Cardiac muscle cell (in vitro differentiated cells and primary cell): ENCODE results near the gene CTAGE9. TPM values are rescaled to one million over a fixed set of nuclear protein-coding genes. Genes with fewer than 3 reads are reported as not detected.
"Not testable (repeated sequence)": the region's sequence is repeated elsewhere in the genome, so short reads cannot be mapped to it uniquely, and the experiment has no call there.

Experiments
- DNase-seq, 2 donors: peaks; one replicate each; pipeline versions ENCODE4 v3.0.0 to v3.0.0-alpha.2; 2010 to 2017; ENCODE audit warnings: low read depth in 1 of 2, low spot score in 1 of 2
- H3K27ac ChIP-seq: fragments of 200-600 bp; sonication (generic); 2 replicates; pipeline ENCODE4 v1.5.1; 2016
- H3K27me3 ChIP-seq: fragments of 200-600 bp; sonication (generic); 2 replicates; pipeline ENCODE4 v1.6.0; 2016; ENCODE audit warnings: control low read depth
- H3K36me3 ChIP-seq: fragments of 200-600 bp; sonication (generic); 2 replicates; pipeline ENCODE4 v1.5.1; 2016; ENCODE audit warnings: control low read depth
- H3K4me1 ChIP-seq: fragments of 200-600 bp; sonication (generic); 2 replicates; pipeline ENCODE4 v1.8.1; 2017; ENCODE audit warnings: low read depth, mild to moderate bottlenecking, mixed run types
- H3K4me3 ChIP-seq: fragments of 200-600 bp; sonication (generic); 2 replicates; pipeline ENCODE4 v1.5.1; 2016; ENCODE audit warnings: mild to moderate bottlenecking
- H3K9me3 ChIP-seq: fragments of 200-600 bp; sonication (generic); 2 replicates; pipeline ENCODE4 v1.5.1; 2017; ENCODE audit warnings: low read depth, mild to moderate bottlenecking, control low read depth
- CTCF ChIP-seq: IDR thresholded peaks from 2 replicates; pipeline ENCODE4 v1.5.1; 2012; ENCODE audit warnings: low read depth, mild to moderate bottlenecking, low read length
- polyA plus RNA-seq: library from polyadenylated mRNA; unstranded; fragments of >200 nt; fragmentation: Nextera tagmentation; extraction: Ambion mirVana; gene quantifications from 2 replicates; pipeline ENCODE4 v1.2.1, GENCODE V29; 2016
- total RNA-seq: library from RNA; depleted of rRNA; stranded (reverse); fragments of >200 nt; gene quantifications from 2 replicates; pipeline ENCODE4 v1.2.3, GENCODE V29; 2016

CTAGE9 gene
- total and polyA plus RNA-seq, 2 experiments from 2014 or later = not detected

DNA sequence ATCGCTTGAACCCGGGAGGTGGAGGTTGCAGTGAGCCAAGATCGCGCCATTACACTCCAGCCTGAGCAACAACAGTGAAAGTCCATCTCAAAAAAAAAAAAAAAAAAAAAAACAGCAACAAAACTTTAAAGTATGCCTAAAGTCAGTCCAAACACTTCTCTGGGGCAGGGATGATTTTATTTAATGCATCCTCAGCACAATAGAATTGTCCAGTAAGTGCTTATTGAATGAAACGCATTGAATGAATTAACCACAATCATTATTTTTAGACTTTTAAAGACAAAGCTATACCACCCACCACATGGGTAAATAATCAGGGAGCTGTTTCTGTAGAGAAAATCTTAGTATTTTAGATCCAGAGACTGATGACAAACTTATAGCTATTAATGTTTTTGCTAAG, 16.6 kb upstream of the CTAGE9 start:
- H3K9me3 ChIP-seq = no peaks in the 10 kb centered on the region
- H3K4me1 ChIP-seq = no peaks in the 10 kb centered on the region
- H3K27me3 ChIP-seq = no peaks in the 10 kb centered on the region
- H3K4me3 ChIP-seq = no peak overlapping the region
- TF ChIP-seq CTCF = no peak
- H3K27ac ChIP-seq = no peak overlapping the region
- DNase-seq = no peak
- no peaks in the 10 kb centered on the region for H3K36me3 ChIP-seq

GRCh38 chr6:131724114-131724513, 13.3 kb upstream of the CTAGE9 start:
- Histone ChIP-seq H3K27ac (no peak overlapping the region), H3K27me3 (no peaks in the 10 kb centered on the region), H3K36me3 (no peaks in the 10 kb centered on the region), H3K9me3 (no peaks in the 10 kb centered on the region), H3K4me3 (no peak overlapping the region), H3K4me1 (no peaks in the 10 kb centered on the region)
- no peak for DNase-seq
- no peak for TF ChIP-seq CTCF

DNA sequence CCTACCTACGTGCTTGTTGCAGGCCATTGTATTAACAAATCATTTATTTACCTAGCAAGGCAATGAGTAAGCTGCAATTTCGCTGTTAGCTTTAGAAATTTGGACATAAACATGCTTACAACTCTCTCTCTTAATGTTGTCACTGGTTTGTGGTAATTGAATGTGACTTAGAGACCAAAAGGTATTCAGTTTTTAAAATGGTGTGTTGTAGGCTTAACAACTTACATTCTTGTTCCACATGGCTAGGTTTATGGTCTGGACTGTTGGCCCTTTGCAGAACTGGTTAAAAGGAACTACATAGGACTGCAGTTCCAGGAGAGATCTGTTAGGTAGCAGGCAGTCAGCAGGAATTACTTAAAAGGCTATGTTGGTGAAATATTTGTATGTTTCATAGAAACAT, 10.3 kb upstream of the CTAGE9 start:
- H3K4me1 ChIP-seq = no peaks in the 10 kb centered on the region
- no peak for TF ChIP-seq CTCF
- no peaks in the 10 kb centered on the region for H3K36me3 ChIP-seq
- no peak for DNase-seq
- H3K27ac ChIP-seq = no peak overlapping the region
- H3K27me3 ChIP-seq = no peaks in the 10 kb centered on the region
- no peaks in the 10 kb centered on the region for H3K9me3 ChIP-seq
- no peak overlapping the region for H3K4me3 ChIP-seq

- TF ChIP-seq CTCF = no peak
- Histone ChIP-seq H3K4me3 (no peak overlapping the region), H3K4me1 (no peaks in the 10 kb centered on the region), H3K27me3 (no peaks in the 10 kb centered on the region), H3K27ac (no peak overlapping the region), H3K9me3 (no peaks in the 10 kb centered on the region), H3K36me3 (no peaks in the 10 kb centered on the region)
- no peak for DNase-seq
These were observed 7.2 kb upstream of the CTAGE9 start for GRCh38 chr6:131717836-131718542.

GRCh38 chr6:131715567-131715966, 4.8 kb upstream of the CTAGE9 start:
- H3K36me3 ChIP-seq, H3K4me1 ChIP-seq, DNase-seq, H3K27me3 ChIP-seq, H3K4me3 ChIP-seq, H3K27ac ChIP-seq, H3K9me3 ChIP-seq: not testable (repeated sequence)

GRCh38 chr6:131703905-131704304, 6.9 kb downstream of the CTAGE9 start:
- H3K27me3 ChIP-seq, H3K27ac ChIP-seq, H3K9me3 ChIP-seq, H3K4me1 ChIP-seq, H3K4me3 ChIP-seq, H3K36me3 ChIP-seq, DNase-seq: not testable (repeated sequence)

- H3K4me3 ChIP-seq, H3K27me3 ChIP-seq, H3K27ac ChIP-seq, H3K4me1 ChIP-seq, DNase-seq, H3K9me3 ChIP-seq, H3K36me3 ChIP-seq: not testable (repeated sequence)
These were observed 10.0 kb downstream of the CTAGE9 start for GRCh38 chr6:131700851-131701250.
